Measurements from ENCODE around the gene AP3D1.
A peak's percentile ranks its signal among the peaks of the same experiment; 100 is the strongest.

The AP3D1 gene

DNA sequence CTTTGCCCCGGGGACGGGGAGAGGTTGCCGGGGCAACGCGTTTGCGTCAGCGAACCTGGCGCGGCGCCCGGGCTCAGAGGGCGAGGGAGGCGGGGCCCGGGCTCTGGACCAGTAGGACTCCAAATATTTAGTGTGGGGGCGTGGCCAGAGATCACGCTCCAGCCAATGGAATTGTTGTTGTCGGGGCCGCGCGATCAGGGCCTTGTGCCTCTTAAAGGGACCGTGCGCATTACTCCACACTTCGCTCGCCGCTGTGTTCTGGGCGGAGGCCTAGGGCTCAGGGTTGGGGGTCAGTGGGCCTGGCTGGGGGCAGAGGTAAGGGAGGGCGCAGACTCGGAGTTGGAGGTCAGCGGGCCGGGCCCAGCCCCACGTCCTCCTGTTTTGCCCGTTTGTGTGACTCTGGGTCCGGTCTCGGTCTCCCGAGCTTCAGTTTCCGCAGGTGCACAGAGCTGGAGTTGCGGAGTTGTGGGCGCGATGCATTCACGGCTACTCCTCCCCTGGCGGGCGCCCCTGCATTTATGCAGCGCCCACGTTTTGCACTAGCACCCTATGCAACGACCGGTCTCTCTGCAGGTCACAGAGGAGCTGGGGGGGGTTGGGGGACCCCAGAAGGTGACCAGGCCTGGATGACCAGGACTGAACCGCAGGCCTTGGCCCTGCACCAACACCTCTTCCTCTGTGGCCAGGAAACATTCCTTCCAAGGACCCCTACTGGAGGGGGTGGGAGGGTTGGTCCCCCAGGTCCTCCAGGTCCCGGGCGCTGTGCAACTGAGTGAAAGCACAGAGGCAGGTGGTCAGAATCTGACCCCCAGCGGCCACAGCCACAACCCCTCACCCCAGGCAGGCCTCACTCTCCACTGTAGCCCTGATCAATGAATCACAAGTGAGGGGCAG, 89.6 kb downstream of the AP3D1 start:
- DNase-seq (ENCODE audit: low spot score) = peak; percentile 99
- in situ Hi-C loops (cut with MboI; ENCODE audit: low sequenced_read_pairs, unreplicated experiment) = no loop called here
- TF ChIP-seq, protein P1, sequence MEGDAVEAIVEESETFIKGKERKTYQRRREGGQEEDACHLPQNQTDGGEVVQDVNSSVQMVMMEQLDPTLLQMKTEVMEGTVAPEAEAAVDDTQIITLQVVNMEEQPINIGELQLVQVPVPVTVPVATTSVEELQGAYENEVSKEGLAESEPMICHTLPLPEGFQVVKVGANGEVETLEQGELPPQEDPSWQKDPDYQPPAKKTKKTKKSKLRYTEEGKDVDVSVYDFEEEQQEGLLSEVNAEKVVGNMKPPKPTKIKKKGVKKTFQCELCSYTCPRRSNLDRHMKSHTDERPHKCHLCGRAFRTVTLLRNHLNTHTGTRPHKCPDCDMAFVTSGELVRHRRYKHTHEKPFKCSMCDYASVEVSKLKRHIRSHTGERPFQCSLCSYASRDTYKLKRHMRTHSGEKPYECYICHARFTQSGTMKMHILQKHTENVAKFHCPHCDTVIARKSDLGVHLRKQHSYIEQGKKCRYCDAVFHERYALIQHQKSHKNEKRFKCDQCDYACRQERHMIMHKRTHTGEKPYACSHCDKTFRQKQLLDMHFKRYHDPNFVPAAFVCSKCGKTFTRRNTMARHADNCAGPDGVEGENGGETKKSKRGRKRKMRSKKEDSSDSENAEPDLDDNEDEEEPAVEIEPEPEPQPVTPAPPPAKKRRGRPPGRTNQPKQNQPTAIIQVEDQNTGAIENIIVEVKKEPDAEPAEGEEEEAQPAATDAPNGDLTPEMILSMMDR (IDR thresholded peaks at IDR 0.05; ENCODE audit: borderline replicate concordance, control extremely low read depth, extremely low read depth, insufficient read depth, missing control alignments) = no peak

- in situ Hi-C loops (cut with MboI; ENCODE audit: low sequenced_read_pairs, unreplicated experiment) = no loop called here
- DNase-seq (ENCODE audit: low spot score) = no peak
- TF ChIP-seq, protein P1 (IDR thresholded peaks at IDR 0.05; ENCODE audit: borderline replicate concordance, control extremely low read depth, extremely low read depth, insufficient read depth, missing control alignments) = no peak
These were observed 90.4 kb downstream of the AP3D1 start for GRCh38 chr19:2060884-2061494.

- in situ Hi-C loops (cut with MboI; ENCODE audit: low sequenced_read_pairs, unreplicated experiment) = no loop called here
- TF ChIP-seq, protein P1 (IDR thresholded peaks at IDR 0.05; ENCODE audit: borderline replicate concordance, control extremely low read depth, extremely low read depth, insufficient read depth, missing control alignments) = no peak
- DNase-seq (ENCODE audit: low spot score) = no peak
These were observed 91.8 kb downstream of the AP3D1 start for GRCh38 chr19:2059422-2060201.

GRCh38 chr19:2058570-2059421, 92.6 kb downstream of the AP3D1 start:
- in situ Hi-C loops (cut with MboI; ENCODE audit: low sequenced_read_pairs, unreplicated experiment) = no loop called here
- DNase-seq (ENCODE audit: low spot score) = no peak
- TF ChIP-seq, protein P1 (IDR thresholded peaks at IDR 0.05; ENCODE audit: borderline replicate concordance, control extremely low read depth, extremely low read depth, insufficient read depth, missing control alignments) = no peak

GRCh38 chr19:2057484-2058469, 93.6 kb downstream of the AP3D1 start:
- TF ChIP-seq, protein P1 (IDR thresholded peaks at IDR 0.05; ENCODE audit: borderline replicate concordance, control extremely low read depth, extremely low read depth, insufficient read depth, missing control alignments) = no peak
- DNase-seq (ENCODE audit: low spot score) = no peak
- in situ Hi-C loops (cut with MboI; ENCODE audit: low sequenced_read_pairs, unreplicated experiment) = no loop called here

Measured in GM13976 (cell line).